ENCODE results near the gene SLC46A1. TPM values are rescaled to one million over a fixed set of nuclear protein-coding genes. Genes with fewer than 3 reads are reported as not detected.

Gene SLC46A1
- total and polyA plus RNA-seq, 2 of the 13 experiments (the other 11 are each of a cell fraction or from before 2014, with no cell fraction given), result 19.6 to 22.6 TPM

GRCh38 chr17:28404812-28405570 is 1.0 kb downstream of the SLC46A1 start (continued):
- TF ChIP-seq FOXO1 (CRISPR knock-in tag; IDR thresholded peaks at IDR 0.05), result 0 out of 2 replicates have a peak, but pooled peaks have one; percentile 34
- no peak for TF ChIP-seq GATAD1 (CRISPR knock-in tag; IDR thresholded peaks at IDR 0.05)
- 0 out of 2 replicates have a peak, but pooled peaks have one; percentile 44 for TF ChIP-seq ZNF646 (CRISPR knock-in tag; IDR thresholded peaks at IDR 0.05)
- no peak for TF ChIP-seq TCF12 (IDR thresholded peaks at IDR 0.05)
- no peak for TF ChIP-seq TCF12 (CRISPR knock-in tag; IDR thresholded peaks at IDR 0.05)
- no peak; the same call in 1 of the 2 replicates for TF ChIP-seq ZBTB43 (CRISPR knock-in tag; conservative IDR thresholded peaks at IDR 0.05)
- no peak for TF ChIP-seq KLF16 (CRISPR knock-in tag; IDR thresholded peaks at IDR 0.05)
- 0 out of 2 replicates have a peak, but pooled peaks have one; percentile 55 for TF ChIP-seq MEIS2 (CRISPR knock-in tag; IDR thresholded peaks at IDR 0.05)
- TF ChIP-seq PHB2 (IDR thresholded peaks at IDR 0.05; ENCODE audit: partially characterized antibody), result no peak
- TF ChIP-seq DNMT1 (CRISPR knock-in tag; IDR thresholded peaks at IDR 0.05), result 0 out of 2 replicates have a peak, but pooled peaks have one; percentile 24
- no peak for TF ChIP-seq ZBTB25 (CRISPR knock-in tag; IDR thresholded peaks at IDR 0.05)
- no peak for TF ChIP-seq GMEB1 (CRISPR knock-in tag; IDR thresholded peaks at IDR 0.05; ENCODE audit: borderline replicate concordance)
- no peak for TF ChIP-seq ZNF224 (CRISPR knock-in tag; IDR thresholded peaks at IDR 0.05)
- peak; percentile 13; the same call in 1 of the 2 replicates for TF ChIP-seq WIZ (CRISPR knock-in tag; IDR thresholded peaks at IDR 0.05)
- TF ChIP-seq ELF3 (CRISPR knock-in tag; IDR thresholded peaks at IDR 0.05), result 0 out of 2 replicates have a peak, but pooled peaks have one; percentile 32
- peak; percentile 68; the same call in 1 of the 2 replicates for TF ChIP-seq MED13 (CRISPR knock-in tag; IDR thresholded peaks at IDR 0.05)
